ENCODE results near the gene INHBC.

DNA sequence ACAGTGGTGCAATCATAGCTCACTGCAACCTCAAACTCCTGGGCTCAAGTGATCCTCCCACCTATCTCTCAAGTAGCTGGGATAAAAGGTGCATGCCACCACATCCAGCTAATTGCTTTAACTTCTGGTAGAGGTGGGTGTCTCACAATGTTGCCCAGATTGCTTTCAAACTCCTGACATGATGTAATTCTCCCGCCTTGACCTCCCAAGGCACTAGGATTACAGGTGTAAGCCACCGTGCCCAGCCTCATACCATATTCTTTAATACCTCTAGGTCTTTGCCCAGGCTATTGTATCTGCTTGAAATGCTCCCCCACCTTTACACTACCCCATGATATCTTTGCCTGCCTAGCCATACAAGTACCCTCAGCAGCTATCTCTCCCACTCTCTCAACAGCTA is 15.1 kb upstream of the INHBC start:
- TF ChIP-seq, protein P1, sequence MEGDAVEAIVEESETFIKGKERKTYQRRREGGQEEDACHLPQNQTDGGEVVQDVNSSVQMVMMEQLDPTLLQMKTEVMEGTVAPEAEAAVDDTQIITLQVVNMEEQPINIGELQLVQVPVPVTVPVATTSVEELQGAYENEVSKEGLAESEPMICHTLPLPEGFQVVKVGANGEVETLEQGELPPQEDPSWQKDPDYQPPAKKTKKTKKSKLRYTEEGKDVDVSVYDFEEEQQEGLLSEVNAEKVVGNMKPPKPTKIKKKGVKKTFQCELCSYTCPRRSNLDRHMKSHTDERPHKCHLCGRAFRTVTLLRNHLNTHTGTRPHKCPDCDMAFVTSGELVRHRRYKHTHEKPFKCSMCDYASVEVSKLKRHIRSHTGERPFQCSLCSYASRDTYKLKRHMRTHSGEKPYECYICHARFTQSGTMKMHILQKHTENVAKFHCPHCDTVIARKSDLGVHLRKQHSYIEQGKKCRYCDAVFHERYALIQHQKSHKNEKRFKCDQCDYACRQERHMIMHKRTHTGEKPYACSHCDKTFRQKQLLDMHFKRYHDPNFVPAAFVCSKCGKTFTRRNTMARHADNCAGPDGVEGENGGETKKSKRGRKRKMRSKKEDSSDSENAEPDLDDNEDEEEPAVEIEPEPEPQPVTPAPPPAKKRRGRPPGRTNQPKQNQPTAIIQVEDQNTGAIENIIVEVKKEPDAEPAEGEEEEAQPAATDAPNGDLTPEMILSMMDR (IDR thresholded peaks at IDR 0.05 in 2 of 3, conservative IDR thresholded peaks at IDR 0.05 in 1 of 3; ENCODE audit: borderline replicate concordance in 1 of 3, insufficient read depth in 1 of 3, low read depth in 2 of 3, low read length in 2 of 3), result no peak
- TF ChIP-seq CEBPB (IDR thresholded peaks at IDR 0.05; ENCODE audit: low read depth), result no peak
- TF ChIP-seq POLR2A (IDR thresholded peaks at IDR 0.05; ENCODE audit: borderline replicate concordance, extremely low read depth, insufficient read depth, insufficient read length), result no peak
- no peak for TF ChIP-seq ZFX (IDR thresholded peaks at IDR 0.05)
- no peak for TF ChIP-seq YY1 (IDR thresholded peaks at IDR 0.05; ENCODE audit: extremely low read depth, insufficient replicate concordance, low read depth, low read length)
- TF ChIP-seq POLR2AphosphoS5 (IDR thresholded peaks at IDR 0.05; ENCODE audit: low read depth, low read length), result no peak
- TF ChIP-seq EZH2 (IDR thresholded peaks at IDR 0.05), result no peak
- TF ChIP-seq, protein P2, sequence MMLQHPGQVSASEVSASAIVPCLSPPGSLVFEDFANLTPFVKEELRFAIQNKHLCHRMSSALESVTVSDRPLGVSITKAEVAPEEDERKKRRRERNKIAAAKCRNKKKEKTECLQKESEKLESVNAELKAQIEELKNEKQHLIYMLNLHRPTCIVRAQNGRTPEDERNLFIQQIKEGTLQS (IDR thresholded peaks at IDR 0.05), result no peak
- no peak for TF ChIP-seq RAD21 (IDR thresholded peaks at IDR 0.05; ENCODE audit: low read depth)
- no peak for TF ChIP-seq JUND (IDR thresholded peaks at IDR 0.05)
